ENCODE results near the gene WFDC13. TPM values are rescaled to one million over a fixed set of nuclear protein-coding genes. Genes with fewer than 3 reads are reported as not detected.

The WFDC13 gene
- total RNA-seq, 1 donor from 2014 or later, result not detected

GRCh38 chr20:45745015-45745414, 43.2 kb downstream of the WFDC13 start:
- no peak overlapping the region for H3K27ac Mint-ChIP-seq
- no peaks in the 10 kb centered on the region for H3K4me1 Mint-ChIP-seq (ENCODE audit: low read depth)
- no peaks in the 10 kb centered on the region for H3K9me3 Mint-ChIP-seq (ENCODE audit: low read depth)
- TF ChIP-seq CTCF (IDR thresholded peaks at IDR 0.05; ENCODE audit: unreplicated experiment), result no peak
- no peak overlapping the region for H3K4me3 Mint-ChIP-seq (ENCODE audit: low read depth)
- H3K36me3 Mint-ChIP-seq (ENCODE audit: insufficient read depth), result no peaks in the 10 kb centered on the region
- H3K27me3 Mint-ChIP-seq, result peaks cover 7% of the 10 kb centered on the region
- DNase-seq (ENCODE audit: low spot score, unreplicated experiment), result no peak

DNA sequence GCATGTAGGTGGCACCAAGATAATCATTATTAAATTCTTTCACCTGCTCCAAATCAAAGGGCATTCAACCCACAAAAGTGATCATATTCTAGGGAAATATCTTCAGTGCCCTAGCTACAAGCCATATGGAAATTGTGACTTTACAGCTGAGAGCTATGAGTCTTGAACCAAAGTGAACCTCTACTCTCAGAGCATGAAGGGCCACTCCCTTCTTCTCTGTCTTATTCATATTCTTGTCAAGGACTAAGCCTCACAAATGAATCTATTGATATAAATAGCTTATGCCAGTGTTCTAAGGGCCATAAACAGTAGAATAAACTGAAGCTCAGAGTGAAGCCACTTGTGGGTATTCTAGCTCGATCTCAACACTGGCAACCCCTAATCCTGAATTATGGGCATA, 49.9 kb downstream of the WFDC13 start:
- TF ChIP-seq CTCF (IDR thresholded peaks at IDR 0.05; ENCODE audit: unreplicated experiment), result no peak
- H3K4me1 Mint-ChIP-seq (ENCODE audit: low read depth), result no peaks in the 10 kb centered on the region
- peaks cover 12% of the 10 kb centered on the region for H3K9me3 Mint-ChIP-seq (ENCODE audit: low read depth)
- H3K4me3 Mint-ChIP-seq (ENCODE audit: low read depth), result no peak overlapping the region
- DNase-seq (ENCODE audit: low spot score, unreplicated experiment), result no peak
- H3K27ac Mint-ChIP-seq, result no peak overlapping the region
- H3K27me3 Mint-ChIP-seq, result peaks cover 7% of the 10 kb centered on the region
- no peaks in the 10 kb centered on the region for H3K36me3 Mint-ChIP-seq (ENCODE audit: insufficient read depth)

GRCh38 chr20:45752746-45753145, 50.9 kb downstream of the WFDC13 start:
- Mint-ChIP-seq H3K36me3 (ENCODE audit: insufficient read depth) (no peaks in the 10 kb centered on the region), H3K27me3 (peaks cover 7% of the 10 kb centered on the region), H3K27ac (no peak overlapping the region), H3K4me3 (ENCODE audit: low read depth) (no peak overlapping the region), H3K9me3 (ENCODE audit: low read depth) (peaks cover 12% of the 10 kb centered on the region), H3K4me1 (ENCODE audit: low read depth) (no peaks in the 10 kb centered on the region)
- no peak for TF ChIP-seq CTCF (IDR thresholded peaks at IDR 0.05; ENCODE audit: unreplicated experiment)
- DNase-seq (ENCODE audit: low spot score, unreplicated experiment), result no peak

- Mint-ChIP-seq H3K27me3 (peaks cover 3% of the 10 kb centered on the region), H3K4me3 (ENCODE audit: low read depth) (no peak overlapping the region), H3K27ac (no peak overlapping the region), H3K4me1 (ENCODE audit: low read depth) (no peaks in the 10 kb centered on the region), H3K36me3 (ENCODE audit: insufficient read depth) (no peaks in the 10 kb centered on the region), H3K9me3 (ENCODE audit: low read depth) (peaks cover 15% of the 10 kb centered on the region)
- TF ChIP-seq CTCF (IDR thresholded peaks at IDR 0.05; ENCODE audit: unreplicated experiment), result no peak
- no peak for DNase-seq (ENCODE audit: low spot score, unreplicated experiment)
Observed at GRCh38 chr20:45758096-45758495, 56.3 kb downstream of the WFDC13 start.

Small RNA genes lying within 50 kb of the gene (microRNA-seq; reads per million reads assigned to microRNA genes)
- not detected for gene MIR3617 (ENCODE audit: borderline number of aligned reads, unreplicated experiment)

Other genes with a start within 250 kb of the WFDC13 start
- 161 and 188 TPM in 2 replicates for gene WFDC2, start 232.3 kb upstream of the WFDC13 start, total RNA-seq
- not detected in 2 replicates for gene SPINT3, start 186.4 kb upstream of the WFDC13 start, total RNA-seq
- not detected in 2 replicates for gene WFDC6, start 162.6 kb upstream of the WFDC13 start, total RNA-seq
- gene EPPIN, start 154.6 kb upstream of the WFDC13 start, total RNA-seq, result not detected in 2 replicates
- gene WFDC8, start 122.8 kb upstream of the WFDC13 start, total RNA-seq, result not detected in 2 replicates
- gene WFDC10A, start 72.3 kb upstream of the WFDC13 start, total RNA-seq, result not detected in 2 replicates
- gene WFDC9, start 70.8 kb upstream of the WFDC13 start, total RNA-seq, result not detected in 2 replicates
- not detected in 2 replicates for gene WFDC11, start 31.8 kb upstream of the WFDC13 start, total RNA-seq
- gene WFDC10B, start 3.0 kb downstream of the WFDC13 start, total RNA-seq, result not detected in 2 replicates
- gene SPINT4, start 20.3 kb downstream of the WFDC13 start, total RNA-seq, result not detected in 2 replicates
- gene WFDC3, start 89.8 kb downstream of the WFDC13 start, total RNA-seq, result 0.62 and 0.84 TPM in 2 replicates
- 29.3 and 33.4 TPM in 2 replicates for gene DNTTIP1, start 89.9 kb downstream of the WFDC13 start, total RNA-seq
- 63.9 and 69.0 TPM in 2 replicates for gene UBE2C, start 110.6 kb downstream of the WFDC13 start, total RNA-seq
- gene TNNC2, start 125.3 kb downstream of the WFDC13 start, total RNA-seq, result 0.67 TPM in 1 of 2 replicates, not detected in the other
- gene SNX21, start 131.8 kb downstream of the WFDC13 start, total RNA-seq, result 12.2 and 13.1 TPM in 2 replicates
- gene ACOT8, start 155.4 kb downstream of the WFDC13 start, total RNA-seq, result 23.0 and 23.2 TPM in 2 replicates
- gene ZSWIM3, start 155.6 kb downstream of the WFDC13 start, total RNA-seq, result 7.6 and 7.9 TPM in 2 replicates
- 13.3 and 15.1 TPM in 2 replicates for gene ZSWIM1, start 179.2 kb downstream of the WFDC13 start, total RNA-seq
- 3.6 and 4.2 TPM in 2 replicates for gene SPATA25, start 185.6 kb downstream of the WFDC13 start, total RNA-seq
- 6.3 and 8.4 TPM in 2 replicates for gene NEURL2, start 189.2 kb downstream of the WFDC13 start, total RNA-seq
- gene CTSA, start 189.3 kb downstream of the WFDC13 start, total RNA-seq, result 91.3 and 92.1 TPM in 2 replicates
- gene PLTP, start 210.1 kb downstream of the WFDC13 start, total RNA-seq, result 28.6 and 29.6 TPM in 2 replicates
- gene PCIF1, start 232.6 kb downstream of the WFDC13 start, total RNA-seq, result 37.8 and 38.2 TPM in 2 replicates

All from progenitor cell of endocrine pancreas (in vitro differentiated cells).